SK-N-SH treated with all-trans-retinoic acid at 6 μM for 48 hours (cell line): ENCODE results near the gene RSRP1.
"Not testable (repeated sequence)": the region's sequence is repeated elsewhere in the genome, so short reads cannot be mapped to it uniquely, and the experiment has no call there.

Experiments used
- ARNTL ChIP-seq: fragments of 450-650 bp; formaldehyde crosslinking; IDR thresholded peaks from 2 replicates; pipeline ENCODE4 v1.5.0; 2020; ENCODE audit warnings: low read depth, mild to moderate bottlenecking, moderate library complexity, borderline replicate concordance
- BACH2 ChIP-seq: fragments of 250-450 bp; sonication (Bioruptor Pico); IDR thresholded peaks from 2 replicates; pipeline ENCODE4 v1.9.0; 2021; ENCODE audit warnings: mild to moderate bottlenecking, borderline replicate concordance
- ESRRG ChIP-seq: fragments of 250-450 bp; sonication (Bioruptor Pico); IDR thresholded peaks from 2 replicates; pipeline ENCODE4 v1.6.1; 2021; ENCODE audit warnings: mild to moderate bottlenecking
- ISL1 ChIP-seq: fragments of 250-450 bp; sonication (Bioruptor Pico); IDR thresholded peaks from 2 replicates; pipeline ENCODE4 v2.1.2; 2022; ENCODE audit warnings: mild to moderate bottlenecking, moderate library complexity
- PPARA ChIP-seq: fragments of 250-450 bp; sonication (Bioruptor Pico); IDR thresholded peaks from 2 replicates; pipeline ENCODE4 v1.5.0; 2020; ENCODE audit warnings: mild to moderate bottlenecking, borderline replicate concordance
- TOX ChIP-seq: fragments of 250-450 bp; sonication (Bioruptor Pico); IDR thresholded peaks from 2 replicates; pipeline ENCODE4 v1.8.0; 2021; ENCODE audit warnings: mild to moderate bottlenecking, moderate library complexity, borderline replicate concordance
- ZFP30 ChIP-seq: fragments of 450-650 bp; formaldehyde crosslinking; IDR thresholded peaks from 2 replicates; pipeline ENCODE4 v1.5.0; 2022; ENCODE audit warnings: mild to moderate bottlenecking, moderate library complexity
- ZNF565 ChIP-seq: fragments of 450-650 bp; formaldehyde crosslinking; conservative IDR thresholded peaks from 2 replicates; pipeline ENCODE4 v1.5.0; 2020; ENCODE audit warnings: low read depth, mild to moderate bottlenecking, moderate library complexity
- ZNF8 ChIP-seq: fragments of 450-650 bp; formaldehyde crosslinking; IDR thresholded peaks from 2 replicates; pipeline ENCODE4 v1.5.0; 2020; ENCODE audit warnings: mild to moderate bottlenecking, moderate library complexity
- TF ChIP-seq, protein P1 (sequence below): fragments of 250-450 bp; sonication (Bioruptor Pico); IDR thresholded peaks from 2 replicates; pipeline ENCODE4 v1.5.1; 2020; ENCODE audit warnings: low read depth, mild to moderate bottlenecking, moderate library complexity

DNA sequence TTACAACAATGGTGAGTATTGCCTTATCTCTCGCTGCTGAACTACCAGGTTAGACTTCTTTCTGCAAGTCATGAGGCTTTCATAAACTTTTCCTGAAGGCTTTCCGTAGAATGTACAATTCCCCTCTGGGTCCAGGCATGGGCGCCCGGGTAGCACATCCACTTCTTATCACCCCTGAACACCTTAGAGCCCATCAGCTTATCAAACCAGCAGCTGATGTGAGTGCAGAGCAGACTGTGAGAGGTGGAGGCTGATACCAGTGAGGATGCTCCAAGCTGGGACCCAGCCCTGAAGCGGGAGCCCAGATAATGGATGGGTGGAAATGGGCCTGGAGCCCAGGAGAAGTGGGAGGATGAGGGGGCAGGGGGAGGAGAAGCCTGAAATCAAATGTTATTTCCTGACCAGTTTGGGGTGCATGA, 32.4 kb upstream of the RSRP1 start:
- not testable (repeated sequence) for TF ChIP-seq ESRRG (CRISPR knock-in tag); ZNF8 (CRISPR knock-in tag); ARNTL (CRISPR knock-in tag); ZFP30; TOX (CRISPR knock-in tag); BACH2 (CRISPR knock-in tag); ZNF565; PPARA; ISL1 (CRISPR knock-in tag)
- TF ChIP-seq, protein P1, sequence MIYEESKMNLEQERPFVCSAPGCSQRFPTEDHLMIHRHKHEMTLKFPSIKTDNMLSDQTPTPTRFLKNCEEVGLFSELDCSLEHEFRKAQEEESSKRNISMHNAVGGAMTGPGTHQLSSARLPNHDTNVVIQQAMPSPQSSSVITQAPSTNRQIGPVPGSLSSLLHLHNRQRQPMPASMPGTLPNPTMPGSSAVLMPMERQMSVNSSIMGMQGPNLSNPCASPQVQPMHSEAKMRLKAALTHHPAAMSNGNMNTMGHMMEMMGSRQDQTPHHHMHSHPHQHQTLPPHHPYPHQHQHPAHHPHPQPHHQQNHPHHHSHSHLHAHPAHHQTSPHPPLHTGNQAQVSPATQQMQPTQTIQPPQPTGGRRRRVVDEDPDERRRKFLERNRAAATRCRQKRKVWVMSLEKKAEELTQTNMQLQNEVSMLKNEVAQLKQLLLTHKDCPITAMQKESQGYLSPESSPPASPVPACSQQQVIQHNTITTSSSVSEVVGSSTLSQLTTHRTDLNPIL (CRISPR knock-in tag): not testable (repeated sequence)
